ENCODE data around the gene DYNC1LI2. TPM values are rescaled to one million over a fixed set of nuclear protein-coding genes. Genes with fewer than 3 reads are reported as not detected.

DYNC1LI2 gene
- total RNA-seq, 1 experiment from 2014 or later = 92.8 TPM

DNA sequence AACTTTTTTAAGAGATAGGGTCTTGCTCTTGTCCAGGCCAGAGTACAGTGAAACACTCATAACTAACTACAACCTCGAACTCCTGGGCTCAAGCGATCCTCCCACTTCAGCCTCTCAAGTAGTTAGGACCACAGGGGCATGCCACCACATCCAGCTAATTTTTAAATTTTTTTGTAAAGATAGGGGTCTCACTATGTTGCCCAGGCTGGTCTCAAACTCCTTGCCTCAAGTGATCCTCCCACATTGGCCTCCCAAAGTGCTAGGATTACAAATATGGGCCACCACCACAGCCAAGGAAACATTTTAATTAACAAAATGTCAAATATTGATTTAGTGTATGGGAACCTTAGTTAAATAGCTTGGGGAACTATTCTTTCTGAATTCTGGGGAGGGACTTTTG, 2.8 kb upstream of the DYNC1LI2 start:
- no TSS peak for BruUV-seq (replicated peaks)
- Histone ChIP-seq H3K27me3 (ENCODE audit: insufficient read depth, low read length) (no peaks in the 10 kb centered on the region), H3K36me3 (ENCODE audit: control insufficient read depth in 1 of 2, insufficient read depth in 2 of 2, low read length in 2 of 2) (peaks cover 0 to 3% of the 10 kb centered on the region in 2 experiments; a peak in 2 of 4 replicates), H3K4me3 (replicated peaks in 1 of 2; ENCODE audit: low read depth in 1 of 2, low read length in 2 of 2) (no peak overlapping the region), H4K20me1 (ENCODE audit: insufficient read depth) (no peaks in the 10 kb centered on the region), H3K9me2 (ENCODE audit: insufficient read depth) (no peaks in the 10 kb centered on the region), H3K4me2 (ENCODE audit: low read length) (no peak overlapping the region), H3K27ac (ENCODE audit: low read depth, low read length) (no peak overlapping the region), H3K79me2 (ENCODE audit: insufficient read depth, low read length) (peaks cover 21% of the 10 kb centered on the region), H3K9me3 (ENCODE audit: control insufficient read depth in 1 of 2, insufficient read depth in 1 of 2, low read depth in 1 of 2, low read length in 2 of 2) (0 out of 4 replicates have a peak, but pooled peaks cover 0 to 5% of the 10 kb centered on the region in 2 experiments), H3K4me1 (ENCODE audit: control insufficient read depth in 1 of 2, insufficient read depth in 2 of 2, low read length in 2 of 2) (peaks cover 12 to 19% of the 10 kb centered on the region in 2 experiments), H3K9ac (ENCODE audit: low read length) (no peak overlapping the region), H2AFZ (ENCODE audit: low read depth, low read length, poor library complexity, severe bottlenecking) (no peak overlapping the region)
- TF ChIP-seq RAD21 (IDR thresholded peaks at IDR 0.05; ENCODE audit: low read depth) = no peak
- TF ChIP-seq POLR2A (IDR thresholded peaks at IDR 0.05; ENCODE audit: borderline replicate concordance, extremely low read depth, insufficient read depth, insufficient read length) = no peak
- TF ChIP-seq JUND (IDR thresholded peaks at IDR 0.05) = no peak
- no peak for TF ChIP-seq SP1 (IDR thresholded peaks at IDR 0.05; ENCODE audit: low read depth)
- no peak for TF ChIP-seq CEBPB (IDR thresholded peaks at IDR 0.05; ENCODE audit: low read depth)
- TF ChIP-seq POLR2AphosphoS5 (IDR thresholded peaks at IDR 0.05; ENCODE audit: low read depth, low read length) = no peak
- TF ChIP-seq EGR1 (IDR thresholded peaks at IDR 0.05; ENCODE audit: low read depth) = no peak
- no peak for TF ChIP-seq ZFX (IDR thresholded peaks at IDR 0.05)
- no peak for ATAC-seq
- RAD21 ChIA-PET (ENCODE audit: low non-redundant PET in 1 of 2, low total read pairs in 2 of 2, uncharacterized antibody in 2 of 2, unreplicated experiment in 2 of 2) = no interaction called here
- intact Hi-C loops (cut with micrococcal nuclease) = no loop called here
- DNase-seq (ENCODE audit: low read depth, low spot score) = no peak
- CTCF ChIA-PET = no interaction called here
- POLR2A ChIA-PET = no interaction called here

DNA sequence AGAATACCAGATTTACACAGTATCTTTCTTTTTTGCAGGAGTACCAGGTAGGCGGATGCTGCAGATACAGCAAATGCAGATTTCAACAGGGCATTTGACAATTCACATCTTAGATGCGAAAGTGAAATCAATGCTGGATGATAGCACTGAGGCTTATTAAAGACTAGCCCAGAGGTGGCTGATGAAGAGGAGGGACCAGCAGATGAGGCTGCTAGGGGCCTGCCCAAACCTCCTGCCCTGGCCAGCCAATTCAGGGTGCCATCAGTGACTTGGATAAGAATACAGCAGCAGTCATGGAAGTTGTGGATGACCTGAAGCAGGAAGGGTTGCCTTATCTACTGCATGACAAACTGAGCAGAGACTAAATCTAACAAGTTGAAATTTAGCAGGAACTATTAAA, 1.5 kb upstream of the DYNC1LI2 start:
- ChIA-PET CTCF (interaction anchor here (1.0 to 2.8 kb wide), 3 partner anchors 12 to 99 kb away, joined by 3 to 22 read pairs (median 4); no protein-coding TSS in a partner anchor), POLR2A (no interaction called here), RAD21 (ENCODE audit: low non-redundant PET in 1 of 2, low total read pairs in 2 of 2, uncharacterized antibody in 2 of 2, unreplicated experiment in 2 of 2) (no interaction called here)
- Histone ChIP-seq H3K27ac (ENCODE audit: low read depth, low read length) (no peak overlapping the region), H4K20me1 (ENCODE audit: insufficient read depth) (no peaks in the 10 kb centered on the region), H3K27me3 (ENCODE audit: insufficient read depth, low read length) (no peaks in the 10 kb centered on the region), H3K4me1 (ENCODE audit: control insufficient read depth in 1 of 2, insufficient read depth in 2 of 2, low read length in 2 of 2) (peaks cover 12 to 19% of the 10 kb centered on the region in 2 experiments), H2AFZ (ENCODE audit: low read depth, low read length, poor library complexity, severe bottlenecking) (no peak overlapping the region), H3K9ac (ENCODE audit: low read length) (no peak overlapping the region), H3K4me2 (ENCODE audit: low read length) (no peak overlapping the region), H3K9me3 (ENCODE audit: control insufficient read depth in 1 of 2, insufficient read depth in 1 of 2, low read depth in 1 of 2, low read length in 2 of 2) (0 out of 4 replicates have a peak, but pooled peaks cover 0 to 5% of the 10 kb centered on the region in 2 experiments), H3K36me3 (ENCODE audit: control insufficient read depth in 1 of 2, insufficient read depth in 2 of 2, low read length in 2 of 2) (peaks cover 10 to 12% of the 10 kb centered on the region in 2 experiments; a peak in 3 of 4 replicates), H3K79me2 (ENCODE audit: insufficient read depth, low read length) (peaks cover 34% of the 10 kb centered on the region), H3K9me2 (ENCODE audit: insufficient read depth) (no peaks in the 10 kb centered on the region), H3K4me3 (replicated peaks in 1 of 2; ENCODE audit: low read depth in 1 of 2, low read length in 2 of 2) (no peak overlapping the region)
- BruUV-seq (replicated peaks) = no TSS peak
- DNase-seq (ENCODE audit: low read depth, low spot score) (no peak), ATAC-seq (no peak)
- 0 out of 2 replicates have a peak, but pooled peaks have one; percentile 28 for TF ChIP-seq CBX3 (IDR thresholded peaks at IDR 0.05; ENCODE audit: low read depth)
- TF ChIP-seq, protein P1, sequence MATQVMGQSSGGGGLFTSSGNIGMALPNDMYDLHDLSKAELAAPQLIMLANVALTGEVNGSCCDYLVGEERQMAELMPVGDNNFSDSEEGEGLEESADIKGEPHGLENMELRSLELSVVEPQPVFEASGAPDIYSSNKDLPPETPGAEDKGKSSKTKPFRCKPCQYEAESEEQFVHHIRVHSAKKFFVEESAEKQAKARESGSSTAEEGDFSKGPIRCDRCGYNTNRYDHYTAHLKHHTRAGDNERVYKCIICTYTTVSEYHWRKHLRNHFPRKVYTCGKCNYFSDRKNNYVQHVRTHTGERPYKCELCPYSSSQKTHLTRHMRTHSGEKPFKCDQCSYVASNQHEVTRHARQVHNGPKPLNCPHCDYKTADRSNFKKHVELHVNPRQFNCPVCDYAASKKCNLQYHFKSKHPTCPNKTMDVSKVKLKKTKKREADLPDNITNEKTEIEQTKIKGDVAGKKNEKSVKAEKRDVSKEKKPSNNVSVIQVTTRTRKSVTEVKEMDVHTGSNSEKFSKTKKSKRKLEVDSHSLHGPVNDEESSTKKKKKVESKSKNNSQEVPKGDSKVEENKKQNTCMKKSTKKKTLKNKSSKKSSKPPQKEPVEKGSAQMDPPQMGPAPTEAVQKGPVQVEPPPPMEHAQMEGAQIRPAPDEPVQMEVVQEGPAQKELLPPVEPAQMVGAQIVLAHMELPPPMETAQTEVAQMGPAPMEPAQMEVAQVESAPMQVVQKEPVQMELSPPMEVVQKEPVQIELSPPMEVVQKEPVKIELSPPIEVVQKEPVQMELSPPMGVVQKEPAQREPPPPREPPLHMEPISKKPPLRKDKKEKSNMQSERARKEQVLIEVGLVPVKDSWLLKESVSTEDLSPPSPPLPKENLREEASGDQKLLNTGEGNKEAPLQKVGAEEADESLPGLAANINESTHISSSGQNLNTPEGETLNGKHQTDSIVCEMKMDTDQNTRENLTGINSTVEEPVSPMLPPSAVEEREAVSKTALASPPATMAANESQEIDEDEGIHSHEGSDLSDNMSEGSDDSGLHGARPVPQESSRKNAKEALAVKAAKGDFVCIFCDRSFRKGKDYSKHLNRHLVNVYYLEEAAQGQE (IDR thresholded peaks at IDR 0.05; ENCODE audit: low read depth) = no peak
- intact Hi-C loops (cut with micrococcal nuclease) = no loop called here

Data from HCT116 (cell line).